ENCODE results near the gene ANKRD31.

Gene ANKRD31

DNA sequence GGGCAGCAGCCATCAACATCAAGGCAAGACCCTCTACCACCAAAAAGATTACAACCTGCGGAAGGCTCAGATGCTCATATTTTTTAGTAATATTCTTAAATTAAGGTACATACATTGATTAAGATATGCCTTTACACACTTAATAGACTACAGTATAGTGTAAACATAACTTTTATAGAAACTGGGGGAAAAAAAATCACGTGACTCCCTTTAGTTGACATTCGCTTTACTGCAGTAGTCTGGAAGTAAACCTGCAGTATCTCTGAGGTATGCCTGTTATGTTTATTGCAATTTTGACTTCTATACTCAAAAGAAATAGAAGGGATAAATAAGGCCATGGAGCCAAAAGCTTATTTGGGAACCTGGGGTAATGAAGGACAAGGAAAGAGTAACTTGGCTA, 169.2 kb downstream of the ANKRD31 start:
- TF ChIP-seq CTCF (conservative IDR thresholded peaks at IDR 0.05), result no peak
- no peak overlapping the region for H3K27ac ChIP-seq

- TF ChIP-seq CTCF (conservative IDR thresholded peaks at IDR 0.05), result no peak
Observed at GRCh38 chr5:75062925-75063531, 173.7 kb downstream of the ANKRD31 start.

GRCh38 chr5:75059912-75060545, 176.6 kb downstream of the ANKRD31 start:
- no peak overlapping the region for H3K27ac ChIP-seq
- TF ChIP-seq CTCF (conservative IDR thresholded peaks at IDR 0.05), result no peak

More at GRCh38 chr5:75062925-75063531, 173.7 kb downstream of the ANKRD31 start:
- H3K27ac ChIP-seq, result no peak overlapping the region

GRCh38 chr5:75058986-75059535, 177.6 kb downstream of the ANKRD31 start:
- no peak overlapping the region for H3K27ac ChIP-seq
- no peak for TF ChIP-seq CTCF (conservative IDR thresholded peaks at IDR 0.05)

- H3K27ac ChIP-seq, result no peak overlapping the region
- TF ChIP-seq CTCF (conservative IDR thresholded peaks at IDR 0.05), result no peak
Observed at GRCh38 chr5:75057561-75057960, 179.1 kb downstream of the ANKRD31 start.

GRCh38 chr5:75055727-75056144, 180.9 kb downstream of the ANKRD31 start:
- no peak overlapping the region for H3K27ac ChIP-seq
- no peak for TF ChIP-seq CTCF (conservative IDR thresholded peaks at IDR 0.05)

GRCh38 chr5:75054134-75054930, 182.3 kb downstream of the ANKRD31 start:
- no peak for TF ChIP-seq CTCF (conservative IDR thresholded peaks at IDR 0.05)
- H3K27ac ChIP-seq, result no peak overlapping the region

Data from VCaP (cell line).